ENCODE data around the gene USP46.
A peak's percentile ranks its signal among the peaks of the same experiment; 100 is the strongest.

Gene USP46

GRCh38 chr4:52659001-52659721, at the start of gene USP46:
Gene USP46 (minus strand): TSS chr4:52659301. CDS start chr4:52659150, 151 bp downstream.
- H3K9ac ChIP-seq = peak within 1 kb of the TSS; percentile 92
- TF ChIP-seq Cebpa-rat (IDR thresholded peaks at IDR 0.05) = no peak
- H3K27ac ChIP-seq = peak within 1 kb of the TSS; percentile 94
- peaks cover 22% of the 10 kb centered on the region for H3K9me3 ChIP-seq
- no peaks in the 10 kb centered on the region for H4K20me1 ChIP-seq
- no peaks in the 10 kb centered on the region for H3K27me3 ChIP-seq
- peaks cover 28% of the 10 kb centered on the region; the same call in 1 of the 2 replicates for H3K36me3 ChIP-seq
- H3K4me3 ChIP-seq = peak within 1 kb of the TSS; percentile 83
- H3K4me1 ChIP-seq = peaks cover 19% of the 10 kb centered on the region
- peak within 1 kb of the TSS; percentile 89 for H3K4me2 ChIP-seq

GRCh38 chr4:52704661-52705060, 45.6 kb upstream of the USP46 start:
- H4K20me1 ChIP-seq = no peaks in the 10 kb centered on the region
- no peaks in the 10 kb centered on the region for H3K9me3 ChIP-seq
- H3K36me3 ChIP-seq = no peaks in the 10 kb centered on the region
- no peak overlapping the region for H3K27ac ChIP-seq
- no peak overlapping the region for H3K4me2 ChIP-seq
- H3K4me3 ChIP-seq = no peak overlapping the region
- H3K4me1 ChIP-seq = no peaks in the 10 kb centered on the region
- TF ChIP-seq Cebpa-rat (IDR thresholded peaks at IDR 0.05) = no peak
- H3K9ac ChIP-seq = no peak overlapping the region
- H3K27me3 ChIP-seq = no peaks in the 10 kb centered on the region

- no peak overlapping the region for H3K4me3 ChIP-seq
- H3K4me2 ChIP-seq = no peak overlapping the region
- no peaks in the 10 kb centered on the region for H3K4me1 ChIP-seq
- H3K36me3 ChIP-seq = no peaks in the 10 kb centered on the region
- no peak overlapping the region for H3K9ac ChIP-seq
- no peak for TF ChIP-seq Cebpa-rat (IDR thresholded peaks at IDR 0.05)
- H3K9me3 ChIP-seq = no peaks in the 10 kb centered on the region
- no peaks in the 10 kb centered on the region for H4K20me1 ChIP-seq
- H3K27me3 ChIP-seq = no peaks in the 10 kb centered on the region
- no peak overlapping the region for H3K27ac ChIP-seq
Measured at GRCh38 chr4:52704133-52704532, 45.0 kb upstream of the USP46 start.

GRCh38 chr4:52701207-52701606, 42.1 kb upstream of the USP46 start:
- H3K27ac ChIP-seq = no peak overlapping the region
- H3K9me3 ChIP-seq = no peaks in the 10 kb centered on the region
- H3K4me1 ChIP-seq = no peaks in the 10 kb centered on the region
- H3K27me3 ChIP-seq = no peaks in the 10 kb centered on the region
- H3K4me3 ChIP-seq = no peak overlapping the region
- H3K36me3 ChIP-seq = no peaks in the 10 kb centered on the region
- no peak overlapping the region for H3K4me2 ChIP-seq
- no peak overlapping the region for H3K9ac ChIP-seq
- no peak for TF ChIP-seq Cebpa-rat (IDR thresholded peaks at IDR 0.05)
- H4K20me1 ChIP-seq = no peaks in the 10 kb centered on the region

GRCh38 chr4:52694936-52695335, 35.8 kb upstream of the USP46 start:
- Histone ChIP-seq H3K4me1 (no peaks in the 10 kb centered on the region), H3K36me3 (no peaks in the 10 kb centered on the region), H3K9ac (no peak overlapping the region), H3K9me3 (peaks cover 42% of the 10 kb centered on the region), H3K27ac (no peak overlapping the region), H4K20me1 (no peaks in the 10 kb centered on the region), H3K27me3 (no peaks in the 10 kb centered on the region), H3K4me2 (no peak overlapping the region), H3K4me3 (no peak overlapping the region)
- no peak for TF ChIP-seq Cebpa-rat (IDR thresholded peaks at IDR 0.05)

- no peaks in the 10 kb centered on the region for H3K36me3 ChIP-seq
- H4K20me1 ChIP-seq = no peaks in the 10 kb centered on the region
- TF ChIP-seq Cebpa-rat (IDR thresholded peaks at IDR 0.05) = no peak
- no peak overlapping the region for H3K4me3 ChIP-seq
- H3K27ac ChIP-seq = no peak overlapping the region
- H3K9ac ChIP-seq = no peak overlapping the region
- H3K4me1 ChIP-seq = no peaks in the 10 kb centered on the region
- no peak overlapping the region for H3K4me2 ChIP-seq
- H3K9me3 ChIP-seq = peaks cover 42% of the 10 kb centered on the region
- no peaks in the 10 kb centered on the region for H3K27me3 ChIP-seq
Measured at GRCh38 chr4:52693492-52693891, 34.4 kb upstream of the USP46 start.

- H3K9me3 ChIP-seq = peaks cover 31% of the 10 kb centered on the region
- no peak overlapping the region for H3K9ac ChIP-seq
- H3K27ac ChIP-seq = no peak overlapping the region
- H3K4me1 ChIP-seq = no peaks in the 10 kb centered on the region
- no peak overlapping the region for H3K4me2 ChIP-seq
- TF ChIP-seq Cebpa-rat (IDR thresholded peaks at IDR 0.05) = no peak
- H3K27me3 ChIP-seq = no peaks in the 10 kb centered on the region
- H4K20me1 ChIP-seq = no peaks in the 10 kb centered on the region
- no peaks in the 10 kb centered on the region for H3K36me3 ChIP-seq
- no peak overlapping the region for H3K4me3 ChIP-seq
Measured at GRCh38 chr4:52689096-52689495, 30.0 kb upstream of the USP46 start.

GRCh38 chr4:52687696-52688095, 28.6 kb upstream of the USP46 start:
- Histone ChIP-seq H3K4me3 (no peak overlapping the region), H3K27me3 (no peaks in the 10 kb centered on the region), H4K20me1 (no peaks in the 10 kb centered on the region), H3K4me1 (no peaks in the 10 kb centered on the region), H3K9ac (no peak overlapping the region), H3K27ac (no peak overlapping the region), H3K4me2 (no peak overlapping the region), H3K9me3 (peaks cover 17% of the 10 kb centered on the region), H3K36me3 (no peaks in the 10 kb centered on the region)
- no peak for TF ChIP-seq Cebpa-rat (IDR thresholded peaks at IDR 0.05)

GRCh38 chr4:52685316-52685715, 26.2 kb upstream of the USP46 start:
- no peak overlapping the region for H3K9ac ChIP-seq
- no peak overlapping the region for H3K4me2 ChIP-seq
- H3K4me1 ChIP-seq = no peaks in the 10 kb centered on the region
- no peak for TF ChIP-seq Cebpa-rat (IDR thresholded peaks at IDR 0.05)
- H3K36me3 ChIP-seq = no peaks in the 10 kb centered on the region
- H4K20me1 ChIP-seq = no peaks in the 10 kb centered on the region
- no peak overlapping the region for H3K27ac ChIP-seq
- H3K27me3 ChIP-seq = no peaks in the 10 kb centered on the region
- no peak overlapping the region for H3K4me3 ChIP-seq
- no peaks in the 10 kb centered on the region for H3K9me3 ChIP-seq

GRCh38 chr4:52684896-52685295, 25.8 kb upstream of the USP46 start:
- H3K9ac ChIP-seq = no peak overlapping the region
- H3K27ac ChIP-seq = no peak overlapping the region
- H3K4me3 ChIP-seq = no peak overlapping the region
- TF ChIP-seq Cebpa-rat (IDR thresholded peaks at IDR 0.05) = no peak
- no peaks in the 10 kb centered on the region for H3K9me3 ChIP-seq
- H3K36me3 ChIP-seq = no peaks in the 10 kb centered on the region
- no peaks in the 10 kb centered on the region for H3K27me3 ChIP-seq
- H3K4me1 ChIP-seq = no peaks in the 10 kb centered on the region
- no peaks in the 10 kb centered on the region for H4K20me1 ChIP-seq
- H3K4me2 ChIP-seq = no peak overlapping the region

- H3K4me3 ChIP-seq = no peak overlapping the region
- H3K4me1 ChIP-seq = no peaks in the 10 kb centered on the region
- H4K20me1 ChIP-seq = no peaks in the 10 kb centered on the region
- H3K4me2 ChIP-seq = no peak overlapping the region
- no peak overlapping the region for H3K27ac ChIP-seq
- no peaks in the 10 kb centered on the region for H3K27me3 ChIP-seq
- H3K9ac ChIP-seq = no peak overlapping the region
- no peaks in the 10 kb centered on the region for H3K9me3 ChIP-seq
- no peaks in the 10 kb centered on the region for H3K36me3 ChIP-seq
- TF ChIP-seq Cebpa-rat (IDR thresholded peaks at IDR 0.05) = no peak
Measured at GRCh38 chr4:52680381-52680780, 21.3 kb upstream of the USP46 start.
